CD14-positive monocyte (primary cell): ENCODE data around the gene PBOV1. TPM values are rescaled to one million over a fixed set of nuclear protein-coding genes. Genes with fewer than 3 reads are reported as not detected.

ENCODE experiments used
- DNase-seq, 3 donors: peaks; one replicate each; pipeline ENCODE4 v3.0.0-alpha.2; 2011 to 2022
- H2AFZ ChIP-seq: 2 replicates; pipeline ENCODE4 v1.6.0; 2012; ENCODE audit warnings: mild to moderate bottlenecking, low read depth, low read length, inconsistent platforms; ENCODE audit not compliant: insufficient read depth, poor library complexity, severe bottlenecking
- H3K27ac ChIP-seq, 2 donors: 1 replicate in 1 of 2; 2 replicates in 1 of 2; pipeline ENCODE4 v1.5.1; 2012 to 2013; ENCODE audit warnings: low read length in 2 of 2, control low read depth in 1 of 2, inconsistent platforms in 1 of 2, low read depth in 1 of 2, mild to moderate bottlenecking in 1 of 2
- H3K27me3 ChIP-seq, 2 donors: one replicate each; pipeline versions ENCODE4 v1.6.0 to v1.6.1; 2011 to 2013; ENCODE audit warnings: low read length in 2 of 2; ENCODE audit not compliant: control insufficient read depth in 2 of 2, insufficient read depth in 2 of 2
- H3K36me3 ChIP-seq, 2 donors: replicated peaks in 1 of 2; 1 replicate in 1 of 2; 2 replicates in 1 of 2; pipeline versions ENCODE4 v1.5.1 to v1.6.1; 2012 to 2013; ENCODE audit warnings: low read length in 2 of 2, control low read depth in 1 of 2, inconsistent platforms in 1 of 2, mild to moderate bottlenecking in 1 of 2; ENCODE audit not compliant: insufficient read depth in 2 of 2, control insufficient read depth in 1 of 2
- H3K4me1 ChIP-seq, 2 donors: 1 replicate in 1 of 2; 2 replicates in 1 of 2; pipeline versions ENCODE4 v1.5.1 to v1.6.1; 2012 to 2013; ENCODE audit warnings: low read length in 2 of 2, control low read depth in 1 of 2, inconsistent platforms in 1 of 2, mild to moderate bottlenecking in 1 of 2, moderate library complexity in 1 of 2; ENCODE audit not compliant: insufficient read depth in 2 of 2, control insufficient read depth in 1 of 2
- H3K4me2 ChIP-seq: replicated peaks from 2 replicates; pipeline ENCODE3; 2012; ENCODE audit warnings: low read length, moderate library complexity, mild to moderate bottlenecking; ENCODE audit not compliant: poor library complexity, severe bottlenecking; ENCODE audit errors: extremely low read depth
- H3K4me3 ChIP-seq, 3 experiments: fragments of 200-600 bp in 1 of 3; sonication (generic) in 1 of 3; replicated peaks in 1 of 3; 1 replicate in 2 of 3; 2 replicates in 1 of 3; pipeline ENCODE4 v1.5.1; 2011 to 2013; ENCODE audit warnings: low read length in 3 of 3, mild to moderate bottlenecking in 3 of 3, control low read depth in 2 of 3, low read depth in 2 of 3, inconsistent platforms in 1 of 3, moderate library complexity in 1 of 3
- H3K79me2 ChIP-seq: 2 replicates; pipeline ENCODE4 v1.6.0; 2012; ENCODE audit warnings: mild to moderate bottlenecking, control low read depth, inconsistent platforms, low read length, moderate library complexity; ENCODE audit not compliant: insufficient read depth
- H3K9ac ChIP-seq: 2 replicates; pipeline ENCODE4 v1.6.0; 2017; ENCODE audit warnings: low read length, mild to moderate bottlenecking; ENCODE audit not compliant: insufficient read depth, poor library complexity, severe bottlenecking
- H3K9me3 ChIP-seq, 2 donors: replicated peaks in 1 of 2; 1 replicate in 1 of 2; 2 replicates in 1 of 2; pipeline versions ENCODE4 v1.5.1 to v1.6.1; 2012 to 2013; ENCODE audit warnings: low read length in 2 of 2, control low read depth in 1 of 2; ENCODE audit not compliant: control insufficient read depth in 1 of 2, insufficient read depth in 1 of 2
- H4K20me1 ChIP-seq: 2 replicates; pipeline ENCODE4 v1.6.0; 2012; ENCODE audit warnings: mild to moderate bottlenecking, low read length, control low read depth, moderate library complexity; ENCODE audit not compliant: insufficient read depth
- H3K27ac Mint-ChIP-seq, 7 donors: one replicate each; pipeline ENCODE4 v1.8.0; 2020; ENCODE audit warnings: mild to moderate bottlenecking in 7 of 7, mixed read lengths in 7 of 7, moderate library complexity in 6 of 7, inconsistent platforms in 2 of 7
- H3K27me3 Mint-ChIP-seq, 3 donors: one replicate each; pipeline ENCODE4 v1.8.0; 2021 to 2022; ENCODE audit warnings: low read depth in 3 of 3, mild to moderate bottlenecking in 3 of 3, mixed read lengths in 3 of 3, moderate library complexity in 3 of 3, inconsistent platforms in 1 of 3
- H3K36me3 Mint-ChIP-seq, 2 donors: one replicate each; pipeline ENCODE4 v1.8.0; 2020; ENCODE audit warnings: mixed read lengths in 2 of 2, inconsistent platforms in 1 of 2, mild to moderate bottlenecking in 1 of 2
- H3K4me1 Mint-ChIP-seq: one replicate; pipeline ENCODE4 v1.8.0; 2020; ENCODE audit warnings: mild to moderate bottlenecking, mixed read lengths
- H3K4me3 Mint-ChIP-seq, 2 donors: one replicate each; pipeline ENCODE4 v1.8.0; 2020; ENCODE audit warnings: mild to moderate bottlenecking in 2 of 2, mixed read lengths in 2 of 2, moderate library complexity in 1 of 2
- H3K9me3 Mint-ChIP-seq, 7 donors: one replicate each; pipeline ENCODE4 v1.8.0; 2020 to 2022; ENCODE audit warnings: mixed read lengths in 7 of 7, mild to moderate bottlenecking in 6 of 7, moderate library complexity in 6 of 7, inconsistent platforms in 2 of 7
- WGBS: methylation state at CpG from one replicate; pipeline ENCODE4 v1.1.5; 2013; ENCODE audit warnings: missing lambda C conversion rate; ENCODE audit not compliant: insufficient coverage; 5-methylcytosine and 5-hydroxymethylcytosine counted together
- intact Hi-C, 2 donors: fragments of 100-400 bp; cut with micrococcal nuclease; formaldehyde crosslinking; loops; one replicate each; pipeline versions ENCODE4 v1.15.0 to v1.15.1; 2023
- polyA plus RNA-seq, 3 donors: library from polyadenylated mRNA; depleted of rRNA in 1 of 3; unstranded in 2 of 3; stranded (reverse) in 1 of 3; fragments of 300-500 nt in 2 of 3; fragments of >200 nt in 1 of 3; fragmentation: Illumina TruSeq in 2 of 3; gene quantifications; 1 replicate in 2 of 3; 2 replicates in 1 of 3; pipeline ENCODE4 v1.2.3, GENCODE V29; 2012 to 2021
- TF ChIP-seq, protein P1 (sequence below): fragments of 200-600 bp; IDR thresholded peaks from one replicate; pipeline ENCODE4 v1.8.0; 2022; ENCODE audit warnings: antibody characterized with exemption, mild to moderate bottlenecking

The PBOV1 gene
- polyA plus RNA-seq, 3 donors = not detected

DNA sequence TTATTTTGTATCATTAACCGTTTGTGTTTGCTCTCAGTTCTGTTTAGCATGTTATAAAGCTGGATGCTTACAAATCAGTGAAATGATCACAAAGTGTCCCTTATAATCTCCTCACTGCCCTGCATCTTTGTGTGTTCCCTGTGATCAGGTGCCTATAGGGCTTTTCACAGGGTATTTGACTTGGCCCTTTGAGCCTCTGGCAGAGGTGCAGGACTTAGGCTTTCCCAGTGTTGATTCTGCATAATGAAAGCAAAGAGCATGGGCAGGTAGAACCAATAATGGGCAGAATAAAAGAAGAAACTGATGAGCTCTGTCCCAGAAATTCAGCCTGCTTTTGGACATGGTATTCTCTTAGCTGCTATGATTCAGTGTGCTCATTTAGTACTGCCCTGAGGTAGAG is 16.9 kb upstream of the PBOV1 start:
- Histone ChIP-seq H3K79me2 (no peaks in the 10 kb centered on the region), H3K9ac (no peak overlapping the region), H3K27ac (no peak overlapping the region), H3K4me2 (no peak overlapping the region), H3K4me3 (no peak overlapping the region), H3K9me3 (no peaks in the 10 kb centered on the region), H3K4me1 (no peaks in the 10 kb centered on the region), H3K27me3 (no peaks in the 10 kb centered on the region), H2AFZ (no peak overlapping the region), H3K36me3 (no peaks in the 10 kb centered on the region), H4K20me1 (no peaks in the 10 kb centered on the region)
- Mint-ChIP-seq H3K4me1 (no peaks in the 10 kb centered on the region), H3K36me3 (no peaks in the 10 kb centered on the region), H3K9me3 (peaks cover 0 to 2% (median 0%) of the 10 kb centered on the region in 7 donors), H3K27ac (no peak overlapping the region), H3K4me3 (no peak overlapping the region), H3K27me3 (peaks cover 3 to 5% (median 4%) of the 10 kb centered on the region in 3 donors)
- intact Hi-C loops = no loop called here
- TF ChIP-seq, protein P1, sequence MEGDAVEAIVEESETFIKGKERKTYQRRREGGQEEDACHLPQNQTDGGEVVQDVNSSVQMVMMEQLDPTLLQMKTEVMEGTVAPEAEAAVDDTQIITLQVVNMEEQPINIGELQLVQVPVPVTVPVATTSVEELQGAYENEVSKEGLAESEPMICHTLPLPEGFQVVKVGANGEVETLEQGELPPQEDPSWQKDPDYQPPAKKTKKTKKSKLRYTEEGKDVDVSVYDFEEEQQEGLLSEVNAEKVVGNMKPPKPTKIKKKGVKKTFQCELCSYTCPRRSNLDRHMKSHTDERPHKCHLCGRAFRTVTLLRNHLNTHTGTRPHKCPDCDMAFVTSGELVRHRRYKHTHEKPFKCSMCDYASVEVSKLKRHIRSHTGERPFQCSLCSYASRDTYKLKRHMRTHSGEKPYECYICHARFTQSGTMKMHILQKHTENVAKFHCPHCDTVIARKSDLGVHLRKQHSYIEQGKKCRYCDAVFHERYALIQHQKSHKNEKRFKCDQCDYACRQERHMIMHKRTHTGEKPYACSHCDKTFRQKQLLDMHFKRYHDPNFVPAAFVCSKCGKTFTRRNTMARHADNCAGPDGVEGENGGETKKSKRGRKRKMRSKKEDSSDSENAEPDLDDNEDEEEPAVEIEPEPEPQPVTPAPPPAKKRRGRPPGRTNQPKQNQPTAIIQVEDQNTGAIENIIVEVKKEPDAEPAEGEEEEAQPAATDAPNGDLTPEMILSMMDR = no peak
- no CpG with 5 or more reads among the region's 1 CpG for WGBS
- DNase-seq = no peak

DNA sequence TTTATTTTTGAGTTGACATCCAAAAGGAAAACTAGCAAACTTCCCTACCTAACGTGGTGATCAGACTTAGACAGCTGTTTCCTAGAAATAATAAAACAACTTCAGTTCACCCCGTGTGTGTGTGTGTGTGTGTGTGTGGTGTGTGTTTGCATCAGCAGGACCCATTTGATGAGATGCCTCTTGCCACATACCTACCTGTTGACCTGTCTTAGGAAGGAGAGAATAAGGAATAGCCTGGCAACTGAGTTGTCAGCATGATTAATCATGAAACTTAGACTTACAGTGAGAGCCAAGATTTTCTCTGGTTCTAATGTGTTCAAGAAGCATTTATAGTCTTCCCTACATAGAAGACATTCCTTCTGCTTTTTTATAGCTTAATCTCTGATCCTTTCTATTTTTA is 16.1 kb upstream of the PBOV1 start:
- no CpG with 5 or more reads among the region's 2 CpGs for WGBS
- Histone ChIP-seq H3K4me2 (no peak overlapping the region), H3K79me2 (no peaks in the 10 kb centered on the region), H4K20me1 (no peaks in the 10 kb centered on the region), H2AFZ (no peak overlapping the region), H3K27me3 (no peaks in the 10 kb centered on the region), H3K4me1 (no peaks in the 10 kb centered on the region), H3K27ac (no peak overlapping the region), H3K9me3 (no peaks in the 10 kb centered on the region), H3K36me3 (no peaks in the 10 kb centered on the region), H3K4me3 (no peak overlapping the region), H3K9ac (no peak overlapping the region)
- no peaks in the 10 kb centered on the region for H3K4me1 Mint-ChIP-seq
- no peak for DNase-seq
- intact Hi-C loops = no loop called here
- H3K4me3 Mint-ChIP-seq = no peak overlapping the region
- H3K36me3 Mint-ChIP-seq = no peaks in the 10 kb centered on the region
- TF ChIP-seq, protein P1 = no peak
- H3K9me3 Mint-ChIP-seq = peaks cover 0 to 2% (median 0%) of the 10 kb centered on the region in 7 donors
- no peak overlapping the region for H3K27ac Mint-ChIP-seq
- H3K27me3 Mint-ChIP-seq = peaks cover 4 to 7% (median 5%) of the 10 kb centered on the region in 3 donors
